HG02588 (cell line): Measurements from ENCODE around the gene LONRF2.

ENCODE experiments used
- ATAC-seq: cut with Tn5 transposase; IDR thresholded peaks from one replicate; pipeline ENCODE4 v1.9.1; 2021; ENCODE audit warnings: mild to moderate bottlenecking, moderate library complexity; ENCODE audit not compliant: unreplicated experiment

LONRF2 gene

GRCh38 chr2:100301881-100302584, 20.3 kb downstream of the LONRF2 start:
- no peak for ATAC-seq

- ATAC-seq = no peak
Measured at GRCh38 chr2:100299548-100299947, 22.8 kb downstream of the LONRF2 start.

- ATAC-seq = no peak
Measured at GRCh38 chr2:100297511-100297910, 24.8 kb downstream of the LONRF2 start.

- no peak for ATAC-seq
Measured at GRCh38 chr2:100294162-100294497, 28.2 kb downstream of the LONRF2 start.

- ATAC-seq = no peak
Measured at GRCh38 chr2:100293341-100294161, 28.8 kb downstream of the LONRF2 start.

GRCh38 chr2:100292022-100292580, 30.2 kb downstream of the LONRF2 start:
- no peak for ATAC-seq

- no peak for ATAC-seq
Measured at GRCh38 chr2:100291152-100291970, 30.9 kb downstream of the LONRF2 start.

- ATAC-seq = no peak
Measured at GRCh38 chr2:100290718-100291151, 31.6 kb downstream of the LONRF2 start.

GRCh38 chr2:100289020-100289419, 33.3 kb downstream of the LONRF2 start:
- no peak for ATAC-seq

- ATAC-seq = no peak
Measured at GRCh38 chr2:100286318-100286717, 36.0 kb downstream of the LONRF2 start.

GRCh38 chr2:100285691-100286090, 36.6 kb downstream of the LONRF2 start:
- no peak for ATAC-seq

- no peak for ATAC-seq
Measured at GRCh38 chr2:100285011-100285410, 37.3 kb downstream of the LONRF2 start.

- no peak for ATAC-seq
Measured at GRCh38 chr2:100283724-100284501, 38.4 kb downstream of the LONRF2 start.

GRCh38 chr2:100281521-100282438, 40.5 kb downstream of the LONRF2 start:
- no peak for ATAC-seq

- ATAC-seq = no peak
Measured at GRCh38 chr2:100279586-100280534, 42.4 kb downstream of the LONRF2 start.

GRCh38 chr2:100278986-100279385, 43.3 kb downstream of the LONRF2 start:
- ATAC-seq = no peak

GRCh38 chr2:100278501-100278900, 43.8 kb downstream of the LONRF2 start:
- ATAC-seq = no peak

- ATAC-seq = no peak
Measured at GRCh38 chr2:100277540-100278207, 44.6 kb downstream of the LONRF2 start.
